ENCODE measurements around the gene DLX5.
A peak's percentile ranks its signal among the peaks of the same experiment; 100 is the strongest.

Gene DLX5

GRCh38 chr7:97004247-97005182 is 20.1 kb downstream of the DLX5 start:
- Histone ChIP-seq H2BK12ac (ENCODE audit: low read length) (no peak overlapping the region), H3K18ac (ENCODE audit: low read length) (no peak overlapping the region), H2AFZ (ENCODE audit: low read length) (peak overlapping the region; percentile 86), H3K27ac (replicated peaks; ENCODE audit: low read length) (no peak overlapping the region), H3K36me3 (replicated peaks in 1 of 2; ENCODE audit: control insufficient read depth in 2 of 2, insufficient read depth in 2 of 2, low read length in 2 of 2) (no peaks in the 10 kb centered on the region), H3K9me3 (replicated peaks in 1 of 2; ENCODE audit: control insufficient read depth in 2 of 2, insufficient read depth in 1 of 2, low read depth in 1 of 2, low read length in 2 of 2) (peaks cover 0 to 3% of the 10 kb centered on the region in 2 donors), H2BK15ac (ENCODE audit: low read length) (peak overlapping the region; percentile 95), H2BK5ac (ENCODE audit: low read length) (no peak overlapping the region), H3K27me3 (ENCODE audit: control insufficient read depth in 3 of 3, insufficient read depth in 3 of 3, low read depth in 1 of 3, low read length in 3 of 3) (peaks cover 39 to 92% (median 81%) of the 10 kb centered on the region in 3 experiments), H3K23ac (ENCODE audit: low read depth, low read length, poor library complexity) (no peak overlapping the region), H3K4me2 (ENCODE audit: insufficient read depth, low read length, poor library complexity, severe bottlenecking) (peak overlapping the region; percentile 61), H3K4ac (ENCODE audit: low read length) (no peak overlapping the region), H4K91ac (ENCODE audit: low read depth, low read length, poor library complexity) (no peak overlapping the region), H3K79me1 (ENCODE audit: low read depth, low read length) (no peaks in the 10 kb centered on the region), H3K4me3 (ENCODE audit: low read length in 2 of 2) (peak overlapping the region; percentile 29 to 44), H3K4me1 (ENCODE audit: control insufficient read depth in 2 of 2, insufficient read depth in 1 of 2, low read depth in 1 of 2, low read length in 2 of 2) (peaks cover 0 to 8% of the 10 kb centered on the region in 2 donors), H4K8ac (ENCODE audit: low read depth, low read length) (no peak overlapping the region), H3K9ac (ENCODE audit: low read depth, low read length, poor library complexity) (no peak overlapping the region), H3K14ac (ENCODE audit: low read length) (no peak overlapping the region), H2BK120ac (ENCODE audit: low read depth, low read length) (no peak overlapping the region), H2AK5ac (ENCODE audit: low read depth, low read length) (no peak overlapping the region)
- no peak for DNase-seq (ENCODE audit: low spot score)
- WGBS, 2 donors (ENCODE audit: extremely low coverage in 2 of 2, insufficient read length in 2 of 2, insufficient replicate concordance in 1 of 2), result no CpG with 5 or more reads among the region's 20 CpGs

- Histone ChIP-seq H3K18ac (ENCODE audit: low read length) (no peak overlapping the region), H2AFZ (ENCODE audit: low read length) (no peak overlapping the region), H3K4ac (ENCODE audit: low read length) (no peak overlapping the region), H2AK5ac (ENCODE audit: low read depth, low read length) (no peak overlapping the region), H4K91ac (ENCODE audit: low read depth, low read length, poor library complexity) (no peak overlapping the region), H3K4me2 (ENCODE audit: insufficient read depth, low read length, poor library complexity, severe bottlenecking) (no peak overlapping the region), H3K36me3 (replicated peaks in 1 of 2; ENCODE audit: control insufficient read depth in 2 of 2, insufficient read depth in 2 of 2, low read length in 2 of 2) (no peaks in the 10 kb centered on the region), H4K8ac (ENCODE audit: low read depth, low read length) (no peak overlapping the region), H3K27ac (replicated peaks; ENCODE audit: low read length) (no peak overlapping the region), H3K9me3 (replicated peaks in 1 of 2; ENCODE audit: control insufficient read depth in 2 of 2, insufficient read depth in 1 of 2, low read depth in 1 of 2, low read length in 2 of 2) (peaks cover 0 to 3% of the 10 kb centered on the region in 2 donors), H3K14ac (ENCODE audit: low read length) (no peak overlapping the region), H3K9ac (ENCODE audit: low read depth, low read length, poor library complexity) (no peak overlapping the region), H2BK12ac (ENCODE audit: low read length) (no peak overlapping the region), H2BK15ac (ENCODE audit: low read length) (peak overlapping the region; percentile 95), H2BK5ac (ENCODE audit: low read length) (no peak overlapping the region), H3K79me1 (ENCODE audit: low read depth, low read length) (no peaks in the 10 kb centered on the region), H3K23ac (ENCODE audit: low read depth, low read length, poor library complexity) (no peak overlapping the region), H3K4me3 (ENCODE audit: low read length in 2 of 2) (no peak overlapping the region), H3K4me1 (ENCODE audit: control insufficient read depth in 2 of 2, insufficient read depth in 1 of 2, low read depth in 1 of 2, low read length in 2 of 2) (peaks cover 0 to 10% of the 10 kb centered on the region in 2 donors), H3K27me3 (ENCODE audit: control insufficient read depth in 3 of 3, insufficient read depth in 3 of 3, low read depth in 1 of 3, low read length in 3 of 3) (peaks cover 43 to 92% (median 83%) of the 10 kb centered on the region in 3 experiments), H2BK120ac (ENCODE audit: low read depth, low read length) (no peak overlapping the region)
- peak; percentile 24 for DNase-seq (ENCODE audit: low spot score)
- WGBS, 2 donors (ENCODE audit: extremely low coverage in 2 of 2, insufficient read length in 2 of 2, insufficient replicate concordance in 1 of 2), result no CpG with 5 or more reads among the region's 49 CpGs
Observed at GRCh38 chr7:97003262-97004246, 21.1 kb downstream of the DLX5 start.

- no CpG with 5 or more reads among the region's 22 CpGs for WGBS, 2 donors (ENCODE audit: extremely low coverage in 2 of 2, insufficient read length in 2 of 2, insufficient replicate concordance in 1 of 2)
- Histone ChIP-seq H3K36me3 (replicated peaks in 1 of 2; ENCODE audit: control insufficient read depth in 2 of 2, insufficient read depth in 2 of 2, low read length in 2 of 2) (no peaks in the 10 kb centered on the region), H2AK5ac (ENCODE audit: low read depth, low read length) (no peak overlapping the region), H4K91ac (ENCODE audit: low read depth, low read length, poor library complexity) (no peak overlapping the region), H3K4me2 (ENCODE audit: insufficient read depth, low read length, poor library complexity, severe bottlenecking) (no peak overlapping the region), H3K4me3 (ENCODE audit: low read length in 2 of 2) (no peak overlapping the region), H2AFZ (ENCODE audit: low read length) (no peak overlapping the region), H3K4me1 (ENCODE audit: control insufficient read depth in 2 of 2, insufficient read depth in 1 of 2, low read depth in 1 of 2, low read length in 2 of 2) (peaks cover 0 to 10% of the 10 kb centered on the region in 2 donors), H2BK5ac (ENCODE audit: low read length) (no peak overlapping the region), H3K27ac (replicated peaks; ENCODE audit: low read length) (no peak overlapping the region), H3K9me3 (replicated peaks in 1 of 2; ENCODE audit: control insufficient read depth in 2 of 2, insufficient read depth in 1 of 2, low read depth in 1 of 2, low read length in 2 of 2) (peaks cover 0 to 2% of the 10 kb centered on the region in 2 donors), H3K79me1 (ENCODE audit: low read depth, low read length) (no peaks in the 10 kb centered on the region), H3K18ac (ENCODE audit: low read length) (no peak overlapping the region), H3K14ac (ENCODE audit: low read length) (no peak overlapping the region), H2BK15ac (ENCODE audit: low read length) (no peak overlapping the region), H3K27me3 (ENCODE audit: control insufficient read depth in 3 of 3, insufficient read depth in 3 of 3, low read depth in 1 of 3, low read length in 3 of 3) (peaks cover 44 to 92% (median 83%) of the 10 kb centered on the region in 3 experiments), H3K9ac (ENCODE audit: low read depth, low read length, poor library complexity) (no peak overlapping the region), H2BK12ac (ENCODE audit: low read length) (no peak overlapping the region), H3K23ac (ENCODE audit: low read depth, low read length, poor library complexity) (no peak overlapping the region), H2BK120ac (ENCODE audit: low read depth, low read length) (no peak overlapping the region), H4K8ac (ENCODE audit: low read depth, low read length) (no peak overlapping the region), H3K4ac (ENCODE audit: low read length) (no peak overlapping the region)
- DNase-seq (ENCODE audit: low spot score), result peak; percentile 18
Observed at GRCh38 chr7:97002555-97003261, 21.9 kb downstream of the DLX5 start.

Data from neuronal stem cell (in vitro differentiated cells).